A549 (cell line): ENCODE results near the gene CD300A. TPM values are rescaled to one million over a fixed set of nuclear protein-coding genes. Genes with fewer than 3 reads are reported as not detected.

ENCODE experiments used
- ATAC-seq, 2 experiments: fragments of 200-7000 bp in 1 of 2; fragments of >200 bp in 1 of 2; cut with Nextera tagmentation in 1 of 2; cut with Tn5 transposase in 1 of 2; 3 replicates each; pipeline versions ENCODE4 v1.8.0 to v1.9.1; 2018 to 2020; ENCODE audit warnings: mild to moderate bottlenecking in 1 of 2, moderate library complexity in 1 of 2
- CTCF ChIA-PET: fragments of 300-600 bp; sonication (Branson Sonifier 250); formaldehyde crosslinking; extraction: SDS; loops from one replicate; lab custom pipeline; 2021; ENCODE audit warnings: antibody characterized with exemption, inconsistent platforms; lab: Yijun Ruan, JAX
- POLR2A ChIA-PET: fragments of 350-600 bp; formaldehyde crosslinking; extraction: SDS; loops from one replicate; lab custom pipeline; 2021; ENCODE audit warnings: antibody characterized with exemption, inconsistent platforms; lab: Yijun Ruan, JAX
- DNase-seq, 2 experiments: peaks; one replicate each; pipeline versions ENCODE4 v3.0.0 to v3.0.0-alpha.2; 2011 to 2016; ENCODE audit warnings: low read depth in 1 of 2, low spot score in 1 of 2
- FAIRE-seq: peaks from 2 replicates; lab custom pipeline; 2011; peaks lifted over from hg19 to GRCh38; lab: Jason Lieb, UNC
- H3K27ac ChIP-seq, 2 experiments: fragments of >200 bp; sonication (Bioruptor Twin); formaldehyde crosslinking; 3 replicates each; pipeline ENCODE4 v1.5.1; 2016 to 2017
- H3K4me1 ChIP-seq: fragments of >200 bp; sonication (Bioruptor Twin); formaldehyde crosslinking; 3 replicates; pipeline ENCODE4 v1.6.1; 2016
- H3K4me2 ChIP-seq: fragments of >200 bp; sonication (Bioruptor Twin); formaldehyde crosslinking; 3 replicates; pipeline ENCODE4 v1.6.1; 2016
- H3K4me3 ChIP-seq: fragments of >200 bp; sonication (Bioruptor Twin); formaldehyde crosslinking; 3 replicates; pipeline ENCODE4 v1.5.1; 2016
- H3K9me3 ChIP-seq: fragments of >200 bp; sonication (Bioruptor Twin); formaldehyde crosslinking; 3 replicates; pipeline ENCODE4 v1.6.1; 2016
- BCL3 ChIP-seq: fragments of >200 bp; sonication (Bioruptor Twin); formaldehyde crosslinking; IDR thresholded peaks from 3 replicates; pipeline ENCODE4 v1.6.1; 2016
- CEBPB ChIP-seq, 2 experiments: fragments of >200 bp in 1 of 2; sonication (Bioruptor Twin) in 1 of 2; formaldehyde crosslinking in 1 of 2; IDR thresholded peaks; 2 replicates each; pipeline ENCODE4 v1.6.1; 2012 to 2016
- CHD2 ChIP-seq: fragments of 150-350 bp; IDR thresholded peaks from 2 replicates; pipeline ENCODE4 v1.6.1; 2014; ENCODE audit warnings: low read length; ENCODE audit not compliant: partially characterized antibody
- CHD4 ChIP-seq: fragments of 200-600 bp; sonication (generic); IDR thresholded peaks from 2 replicates; pipeline ENCODE4 v1.6.1; 2016; ENCODE audit warnings: antibody characterized with exemption, mild to moderate bottlenecking, borderline replicate concordance
- CTCF ChIP-seq: fragments of >200 bp; sonication (Bioruptor Twin); formaldehyde crosslinking; IDR thresholded peaks from 3 replicates; pipeline ENCODE4 v1.5.1; 2016
- EHMT2 ChIP-seq: fragments of 200-600 bp; sonication (generic); IDR thresholded peaks from 2 replicates; pipeline ENCODE4 v1.6.1; 2016; ENCODE audit warnings: antibody characterized with exemption, low read depth, mild to moderate bottlenecking, moderate library complexity
- FOSL2 ChIP-seq, 2 experiments: fragments of 450-650 bp in 1 of 2; fragments of >200 bp in 1 of 2; sonication (Bioruptor Twin) in 1 of 2; formaldehyde crosslinking; IDR thresholded peaks; 2 replicates each; pipeline versions ENCODE4 v1.5.0 to v1.6.1; 2016 to 2020; ENCODE audit warnings: mild to moderate bottlenecking in 1 of 2, moderate library complexity in 1 of 2
- FOXS1 ChIP-seq: fragments of 250-450 bp; sonication (Bioruptor Pico); IDR thresholded peaks from 2 replicates; pipeline ENCODE4 v1.5.0; 2020; ENCODE audit warnings: mild to moderate bottlenecking, moderate library complexity
- GATA3 ChIP-seq: IDR thresholded peaks from 2 replicates; pipeline ENCODE4 v1.6.1; 2012; ENCODE audit warnings: borderline replicate concordance
- HES2 ChIP-seq: fragments of >200 bp; sonication (Bioruptor Twin); formaldehyde crosslinking; IDR thresholded peaks from 2 replicates; pipeline ENCODE4 v1.6.1; 2016
- KDM1A ChIP-seq: fragments of 200-600 bp; sonication (generic); IDR thresholded peaks from 2 replicates; pipeline ENCODE4 v1.6.1; 2016; ENCODE audit warnings: low read depth, mild to moderate bottlenecking
- MAFK ChIP-seq: fragments of 450-650 bp; IDR thresholded peaks from 2 replicates; pipeline ENCODE4 v1.6.1; 2014; ENCODE audit not compliant: partially characterized antibody
- MAX ChIP-seq: IDR thresholded peaks from 2 replicates; pipeline ENCODE4 v1.6.1; 2012
- POLR2A ChIP-seq: IDR thresholded peaks from 2 replicates; pipeline ENCODE4 v1.6.1; 2012; ENCODE audit warnings: mild to moderate bottlenecking, low read length
- SREBF2 ChIP-seq: fragments of 450-650 bp; IDR thresholded peaks from 2 replicates; pipeline ENCODE4 v1.6.1; 2014; ENCODE audit warnings: mild to moderate bottlenecking, moderate library complexity
- TFCP2L1 ChIP-seq: fragments of 250-450 bp; sonication (Bioruptor Pico); IDR thresholded peaks from 2 replicates; pipeline ENCODE4 v1.5.0; 2021; ENCODE audit warnings: mild to moderate bottlenecking
- WGBS: methylation state at CpG from one replicate; pipeline ENCODE4 v1.1.6; 2017; ENCODE audit errors: missing lambda C conversion rate; 5-methylcytosine and 5-hydroxymethylcytosine counted together
- polyA plus RNA-seq, 4 experiments: library from polyadenylated mRNA; depleted of rRNA in 3 of 4; stranded (reverse); fragments of >200 nt; fragmentation: RNase III in 1 of 4; extraction: RNeasy Plus Mini Kit Qiagen cat#74134 plus additional on column Dnase treatment in 1 of 4; gene quantifications; 2 replicates in 3 of 4; 3 replicates in 1 of 4; pipeline ENCODE4 v1.2.3, GENCODE V29; 2011 to 2017
- TF ChIP-seq, protein P1 (sequence below): fragments of 200-600 bp; sonication (generic); IDR thresholded peaks from 2 replicates; pipeline ENCODE4 v1.6.1; 2016; ENCODE audit warnings: antibody characterized with exemption, mild to moderate bottlenecking, moderate library complexity
- TF ChIP-seq, protein P2 (sequence below): IDR thresholded peaks from 2 replicates; pipeline ENCODE4 v1.6.1; 2012

Gene CD300A
- polyA plus RNA-seq, 2 of the 4 experiments (the other 2 are of a cell fraction), result not detected

DNA sequence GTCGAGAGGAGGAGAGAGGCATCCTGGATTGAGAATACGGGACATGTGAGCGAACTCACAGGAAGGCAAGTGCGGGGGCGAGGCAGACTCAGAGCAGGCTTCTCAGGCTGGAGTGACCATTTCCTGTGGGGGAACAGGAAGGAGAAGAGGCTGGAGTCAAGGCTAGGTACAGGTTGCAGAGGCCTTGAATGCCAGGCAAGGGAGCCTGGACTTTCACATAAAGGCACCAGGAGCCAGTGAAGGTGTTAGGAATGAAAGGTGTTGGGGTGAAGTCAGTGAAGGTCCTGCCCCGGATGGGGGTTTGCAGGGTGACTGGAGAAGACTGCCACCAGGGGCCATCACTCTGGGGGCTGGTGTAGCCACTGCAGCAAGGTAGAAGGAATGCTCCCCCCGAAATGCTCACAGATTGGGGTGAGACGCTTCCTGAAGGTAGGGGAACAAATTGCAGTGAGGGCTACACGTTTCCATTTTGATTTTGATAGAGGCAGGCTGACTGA, 39.8 kb upstream of the CD300A start:
- WGBS, result 90% methylated on average over 9 of the region's 9 CpGs
- no peak for ATAC-seq
- Histone ChIP-seq H3K4me3 (no peak overlapping the region), H3K9me3 (no peaks in the 10 kb centered on the region), H3K27ac (peak overlapping the region; percentile 60 to 95; a peak in 5 of 6 replicates), H3K4me2 (peak overlapping the region; percentile 50), H3K4me1 (peaks cover 28% of the 10 kb centered on the region)
- DNase-seq, result no peak
- FAIRE-seq, result no peak
- TF ChIP-seq MAX, result no peak
- no peak for TF ChIP-seq CHD4
- TF ChIP-seq, protein P1, sequence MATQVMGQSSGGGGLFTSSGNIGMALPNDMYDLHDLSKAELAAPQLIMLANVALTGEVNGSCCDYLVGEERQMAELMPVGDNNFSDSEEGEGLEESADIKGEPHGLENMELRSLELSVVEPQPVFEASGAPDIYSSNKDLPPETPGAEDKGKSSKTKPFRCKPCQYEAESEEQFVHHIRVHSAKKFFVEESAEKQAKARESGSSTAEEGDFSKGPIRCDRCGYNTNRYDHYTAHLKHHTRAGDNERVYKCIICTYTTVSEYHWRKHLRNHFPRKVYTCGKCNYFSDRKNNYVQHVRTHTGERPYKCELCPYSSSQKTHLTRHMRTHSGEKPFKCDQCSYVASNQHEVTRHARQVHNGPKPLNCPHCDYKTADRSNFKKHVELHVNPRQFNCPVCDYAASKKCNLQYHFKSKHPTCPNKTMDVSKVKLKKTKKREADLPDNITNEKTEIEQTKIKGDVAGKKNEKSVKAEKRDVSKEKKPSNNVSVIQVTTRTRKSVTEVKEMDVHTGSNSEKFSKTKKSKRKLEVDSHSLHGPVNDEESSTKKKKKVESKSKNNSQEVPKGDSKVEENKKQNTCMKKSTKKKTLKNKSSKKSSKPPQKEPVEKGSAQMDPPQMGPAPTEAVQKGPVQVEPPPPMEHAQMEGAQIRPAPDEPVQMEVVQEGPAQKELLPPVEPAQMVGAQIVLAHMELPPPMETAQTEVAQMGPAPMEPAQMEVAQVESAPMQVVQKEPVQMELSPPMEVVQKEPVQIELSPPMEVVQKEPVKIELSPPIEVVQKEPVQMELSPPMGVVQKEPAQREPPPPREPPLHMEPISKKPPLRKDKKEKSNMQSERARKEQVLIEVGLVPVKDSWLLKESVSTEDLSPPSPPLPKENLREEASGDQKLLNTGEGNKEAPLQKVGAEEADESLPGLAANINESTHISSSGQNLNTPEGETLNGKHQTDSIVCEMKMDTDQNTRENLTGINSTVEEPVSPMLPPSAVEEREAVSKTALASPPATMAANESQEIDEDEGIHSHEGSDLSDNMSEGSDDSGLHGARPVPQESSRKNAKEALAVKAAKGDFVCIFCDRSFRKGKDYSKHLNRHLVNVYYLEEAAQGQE, result no peak
- TF ChIP-seq SREBF2, result no peak
- no peak for TF ChIP-seq TFCP2L1
- TF ChIP-seq, protein P2, sequence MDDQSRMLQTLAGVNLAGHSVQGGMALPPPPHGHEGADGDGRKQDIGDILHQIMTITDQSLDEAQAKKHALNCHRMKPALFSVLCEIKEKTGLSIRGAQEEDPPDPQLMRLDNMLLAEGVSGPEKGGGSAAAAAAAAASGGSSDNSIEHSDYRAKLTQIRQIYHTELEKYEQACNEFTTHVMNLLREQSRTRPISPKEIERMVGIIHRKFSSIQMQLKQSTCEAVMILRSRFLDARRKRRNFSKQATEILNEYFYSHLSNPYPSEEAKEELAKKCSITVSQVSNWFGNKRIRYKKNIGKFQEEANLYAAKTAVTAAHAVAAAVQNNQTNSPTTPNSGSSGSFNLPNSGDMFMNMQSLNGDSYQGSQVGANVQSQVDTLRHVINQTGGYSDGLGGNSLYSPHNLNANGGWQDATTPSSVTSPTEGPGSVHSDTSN, result no peak
- no peak for TF ChIP-seq KDM1A
- no peak for TF ChIP-seq CHD2
- no peak for TF ChIP-seq FOSL2 (IDR thresholded peaks at IDR 0.05)
- TF ChIP-seq FOSL2 (CRISPR knock-in tag; IDR thresholded peaks at IDR 0.05), result no peak
- no peak for TF ChIP-seq POLR2A
- TF ChIP-seq FOXS1, result no peak
- TF ChIP-seq CTCF, result no peak
- TF ChIP-seq MAFK, result no peak
- TF ChIP-seq GATA3, result no peak
- TF ChIP-seq CEBPB (IDR thresholded peaks at IDR 0.05), result no peak
- TF ChIP-seq HES2, result no peak
- no peak for TF ChIP-seq BCL3
- no peak for TF ChIP-seq EHMT2
- ChIA-PET CTCF (interaction anchor here (0.6 to 1.1 kb wide), 2 partner anchors 52 to 197 kb away, joined by 3 to 4 read pairs; partner anchors contain the start of gene CD300E), POLR2A (no interaction called here)
